Measurements from ENCODE around the gene PDS5B. TPM values are rescaled to one million over a fixed set of nuclear protein-coding genes. Genes with fewer than 3 reads are reported as not detected.
"Not testable (repeated sequence)": the region's sequence is repeated elsewhere in the genome, so short reads cannot be mapped to it uniquely, and the experiment has no call there.

The PDS5B gene
- total and polyA plus RNA-seq, 2 of the 8 experiments (the other 6 are each of a cell fraction or from before 2014, with no cell fraction given): 5.5 to 54.6 TPM

GRCh38 chr13:32728327-32728726 lies 142.1 kb downstream of the PDS5B start:
- WGBS, 2 experiments (ENCODE audit: extremely low coverage in 1 of 2, insufficient coverage in 1 of 2, insufficient read length in 1 of 2, insufficient replicate concordance in 2 of 2, low coverage in 1 of 2, low lambda C conversion rate in 2 of 2, missing lambda C conversion rate in 1 of 2): 64% methylated on average over 3 of the region's 3 CpGs; no CpG with 5 or more reads in 1 of the 2 experiments
- Histone ChIP-seq H3K56ac (replicated peaks; ENCODE audit: insufficient read length, low read depth, low read length) (no peak overlapping the region), H3K4me2 (ENCODE audit: insufficient read depth in 1 of 2, low read depth in 2 of 2, low read length in 2 of 2) (no peak overlapping the region)

GRCh38 chr13:32729097-32729496 lies 142.8 kb downstream of the PDS5B start:
- H4K20me1 ChIP-seq (replicated peaks in 1 of 2; ENCODE audit: control insufficient read depth in 1 of 2, insufficient read depth in 2 of 2, low read length in 2 of 2); H3K9ac ChIP-seq (replicated peaks in 1 of 4; ENCODE audit: extremely low read depth in 1 of 4, low read depth in 3 of 4, low read length in 3 of 4); H4K5ac ChIP-seq (ENCODE audit: insufficient read length, low read depth, low read length); H4K8ac ChIP-seq (ENCODE audit: extremely low read depth, insufficient read depth, low read length); H2AFZ ChIP-seq (ENCODE audit: low read length); H2BK15ac ChIP-seq (ENCODE audit: low read length); CTCF ChIA-PET (ENCODE audit: partially characterized antibody); DNase-seq (ENCODE audit: low read depth in 1 of 2, low spot score in 2 of 2); H3K27me3 ChIP-seq (replicated peaks in 1 of 4; ENCODE audit: control insufficient read depth in 3 of 4, extremely low read depth in 1 of 4, insufficient read depth in 3 of 4, low read length in 3 of 4); H3K9me3 ChIP-seq (ENCODE audit: insufficient read depth in 2 of 2, low read depth in 1 of 2, low read length in 1 of 2); H3K23me2 ChIP-seq (ENCODE audit: low read depth, low read length); H2BK12ac ChIP-seq (ENCODE audit: low read depth, low read length); H3K4ac ChIP-seq (replicated peaks; ENCODE audit: insufficient read length, low read depth, low read length); H2BK5ac ChIP-seq (ENCODE audit: low read depth, low read length); H2AK5ac ChIP-seq (ENCODE audit: low read depth, low read length); H3K23ac ChIP-seq (ENCODE audit: insufficient read length); H2BK120ac ChIP-seq (replicated peaks; ENCODE audit: low read depth, low read length); H3K14ac ChIP-seq (ENCODE audit: insufficient read length); H3K18ac ChIP-seq (ENCODE audit: extremely low read depth, low read length); H3K4me1 ChIP-seq (replicated peaks in 1 of 4; ENCODE audit: control insufficient read depth in 3 of 4, insufficient read depth in 4 of 4, low read length in 3 of 4); H4K91ac ChIP-seq (replicated peaks; ENCODE audit: insufficient read length, low read length); H3K4me2 ChIP-seq (ENCODE audit: insufficient read depth in 1 of 2, low read depth in 2 of 2, low read length in 2 of 2); H3K56ac ChIP-seq (replicated peaks; ENCODE audit: insufficient read length, low read depth, low read length); H3K4me3 ChIP-seq (ENCODE audit: extremely low read depth in 1 of 4, insufficient read depth in 2 of 4, low read depth in 3 of 4, low read length in 4 of 4); H3K79me1 ChIP-seq (ENCODE audit: low read depth, low read length); H3K27ac ChIP-seq (ENCODE audit: low read depth, low read length); H2BK20ac ChIP-seq (ENCODE audit: low read length); H3K36me3 ChIP-seq (ENCODE audit: control insufficient read depth in 2 of 4, insufficient read depth in 4 of 4, low read length in 3 of 4); FAIRE-seq; POLR2A ChIA-PET (ENCODE audit: partially characterized antibody): not testable (repeated sequence)
- H3K79me2 ChIP-seq (ENCODE audit: control insufficient read depth in 1 of 2, insufficient read depth in 2 of 2, low read length in 2 of 2): peaks cover 0 to 11% of the 10 kb centered on the region in 2 experiments; a peak in 1 of 4 replicates

More at GRCh38 chr13:32728327-32728726, 142.1 kb downstream of the PDS5B start:
- Histone ChIP-seq H2BK20ac (ENCODE audit: low read length) (no peak overlapping the region), H3K36me3 (ENCODE audit: control insufficient read depth in 2 of 4, insufficient read depth in 4 of 4, low read length in 3 of 4) (no peaks in the 10 kb centered on the region; a peak in 1 of 8 replicates), H3K27me3 (replicated peaks in 1 of 4; ENCODE audit: control insufficient read depth in 3 of 4, extremely low read depth in 1 of 4, insufficient read depth in 3 of 4, low read length in 3 of 4) (no peaks in the 10 kb centered on the region), H3K23me2 (ENCODE audit: low read depth, low read length) (no peaks in the 10 kb centered on the region), H3K14ac (ENCODE audit: insufficient read length) (no peak overlapping the region), H3K23ac (ENCODE audit: insufficient read length) (no peak overlapping the region), H3K27ac (ENCODE audit: low read depth, low read length) (no peak overlapping the region), H3K79me2 (ENCODE audit: control insufficient read depth in 1 of 2, insufficient read depth in 2 of 2, low read length in 2 of 2) (peaks cover 0 to 11% of the 10 kb centered on the region in 2 experiments; a peak in 1 of 4 replicates), H2BK120ac (replicated peaks; ENCODE audit: low read depth, low read length) (no peak overlapping the region), H3K4me3 (ENCODE audit: extremely low read depth in 1 of 4, insufficient read depth in 2 of 4, low read depth in 3 of 4, low read length in 4 of 4) (no peak overlapping the region), H4K8ac (ENCODE audit: extremely low read depth, insufficient read depth, low read length) (no peak overlapping the region), H3K9ac (replicated peaks in 1 of 4; ENCODE audit: extremely low read depth in 1 of 4, low read depth in 3 of 4, low read length in 3 of 4) (no peak overlapping the region), H3K18ac (ENCODE audit: extremely low read depth, low read length) (no peak overlapping the region), H2AK5ac (ENCODE audit: low read depth, low read length) (no peak overlapping the region), H4K91ac (replicated peaks; ENCODE audit: insufficient read length, low read length) (no peak overlapping the region), H2AFZ (ENCODE audit: low read length) (no peak overlapping the region), H2BK5ac (ENCODE audit: low read depth, low read length) (no peak overlapping the region), H3K4me1 (replicated peaks in 1 of 4; ENCODE audit: control insufficient read depth in 3 of 4, insufficient read depth in 4 of 4, low read length in 3 of 4) (no peaks in the 10 kb centered on the region), H2BK15ac (ENCODE audit: low read length) (no peak overlapping the region), H4K5ac (ENCODE audit: insufficient read length, low read depth, low read length) (no peak overlapping the region), H2BK12ac (ENCODE audit: low read depth, low read length) (no peak overlapping the region), H3K79me1 (ENCODE audit: low read depth, low read length) (no peaks in the 10 kb centered on the region), H4K20me1 (replicated peaks in 1 of 2; ENCODE audit: control insufficient read depth in 1 of 2, insufficient read depth in 2 of 2, low read length in 2 of 2) (no peaks in the 10 kb centered on the region), H3K4ac (replicated peaks; ENCODE audit: insufficient read length, low read depth, low read length) (no peak overlapping the region), H3K9me3 (ENCODE audit: insufficient read depth in 2 of 2, low read depth in 1 of 2, low read length in 1 of 2) (no peaks in the 10 kb centered on the region)
- ChIA-PET POLR2A (ENCODE audit: partially characterized antibody) (no interaction called here), CTCF (ENCODE audit: partially characterized antibody) (interaction anchor here (0.9 to 1.2 kb wide), 2 partner anchors 12 to 16 kb away, joined by 3 read pairs; no protein-coding TSS in a partner anchor)
- TF ChIP-seq HDAC2 (IDR thresholded peaks at IDR 0.05; ENCODE audit: borderline replicate concordance in 1 of 2, low read depth in 2 of 2, low read length in 2 of 2) (no peak), HDAC6 (IDR thresholded peaks at IDR 0.05; ENCODE audit: low read depth, low read length) (no peak), POLR2A (IDR thresholded peaks at IDR 0.05; ENCODE audit: control extremely low read depth in 1 of 2, low read depth in 2 of 2, low read length in 2 of 2) (no peak), SP1 (IDR thresholded peaks at IDR 0.05; ENCODE audit: low read depth, low read length) (no peak), TAF7 (optimal IDR thresholded peaks at IDR 0.05; ENCODE audit: borderline replicate concordance, low read depth, low read length) (no peak), KDM1A (IDR thresholded peaks at IDR 0.05; ENCODE audit: borderline replicate concordance, low read length) (no peak)
- DNase-seq (ENCODE audit: low read depth in 1 of 2, low spot score in 2 of 2) (no peak), FAIRE-seq (peak; percentile 13)

Data from H1 (cell line).